22Rv1 (cell line): ENCODE data around the gene LGR6.

Experiments used
- CTCF ChIP-seq: fragments of 450-650 bp; IDR thresholded peaks from 2 replicates; pipeline ENCODE4 v1.5.1; 2017; ENCODE audit warnings: mild to moderate bottlenecking
- ZFX ChIP-seq: fragments of 450-650 bp; IDR thresholded peaks from 2 replicates; pipeline ENCODE4 v1.6.1; 2017; ENCODE audit warnings: antibody characterized with exemption, borderline replicate concordance

DNA sequence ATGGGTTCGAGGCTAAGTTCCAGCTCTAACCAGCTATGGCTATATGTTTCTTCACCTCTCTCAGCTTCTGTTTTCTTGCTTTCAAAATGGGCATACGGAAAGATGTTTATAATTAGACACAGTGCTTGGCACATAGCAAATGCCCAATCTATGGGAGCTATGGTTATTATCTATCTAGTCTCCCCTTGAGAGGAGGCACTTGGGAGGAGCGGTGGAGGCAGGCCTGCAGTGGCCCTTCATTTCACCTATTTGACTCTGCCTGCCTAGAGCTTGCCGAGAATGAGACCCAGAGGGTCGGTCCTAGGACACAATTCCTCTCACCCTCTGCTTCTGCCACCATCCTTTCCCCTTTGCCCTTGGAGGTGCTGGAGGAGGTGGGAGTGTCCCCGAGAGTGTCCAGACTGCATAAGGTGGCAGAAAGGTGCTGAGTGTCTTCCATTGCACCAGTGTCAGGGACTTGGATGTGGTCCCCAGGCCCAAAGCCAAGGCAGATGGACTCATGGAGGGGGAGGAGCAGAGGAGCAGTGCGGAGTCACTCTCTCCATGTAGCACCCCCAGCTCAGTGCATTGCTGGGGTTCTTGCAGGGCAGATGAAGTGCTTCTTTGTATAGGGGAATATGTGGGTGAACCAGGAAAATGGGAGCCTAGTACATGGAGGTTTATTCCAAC, 9.0 kb downstream of the LGR6 start:
- TF ChIP-seq CTCF (no peak), ZFX (no peak)
